Mesenchymal stem cell (in vitro differentiated cells and primary cell): ENCODE data around the gene SMIM22.
A peak's percentile ranks its signal among the peaks of the same experiment; 100 is the strongest.

Source experiments
- DNase-seq: peaks from one replicate; pipeline ENCODE4 v3.0.0-alpha.2; 2013
- H2AFZ ChIP-seq: one replicate; pipeline ENCODE4 v1.6.1; 2013; ENCODE audit warnings: low read depth, mild to moderate bottlenecking, control low read depth, inconsistent platforms, low read length, moderate library complexity
- H2AK5ac ChIP-seq: 2 replicates; pipeline ENCODE4 v1.6.1; 2013; ENCODE audit warnings: low read length, moderate library complexity, mild to moderate bottlenecking, inconsistent platforms; ENCODE audit not compliant: severe bottlenecking
- H2BK120ac ChIP-seq: one replicate; pipeline ENCODE4 v1.6.1; 2013; ENCODE audit warnings: low read depth, mild to moderate bottlenecking, inconsistent platforms, low read length, moderate library complexity
- H2BK12ac ChIP-seq, 2 experiments: one replicate each; pipeline ENCODE4 v1.6.1; 2013; ENCODE audit warnings: inconsistent platforms in 2 of 2, low read length in 2 of 2, mild to moderate bottlenecking in 2 of 2, moderate library complexity in 2 of 2, control low read depth in 1 of 2
- H2BK15ac ChIP-seq: one replicate; pipeline ENCODE4 v1.6.1; 2013; ENCODE audit warnings: mild to moderate bottlenecking, low read depth, inconsistent platforms; ENCODE audit not compliant: poor library complexity, severe bottlenecking
- H2BK5ac ChIP-seq: 2 replicates; pipeline ENCODE4 v1.6.1; 2013; ENCODE audit warnings: low read depth, mild to moderate bottlenecking, low read length, control low read depth, inconsistent platforms; ENCODE audit not compliant: poor library complexity, severe bottlenecking
- H3K14ac ChIP-seq, 2 experiments: one replicate each; pipeline ENCODE4 v1.6.1; 2013; ENCODE audit warnings: inconsistent platforms in 2 of 2, low read length in 2 of 2, control low read depth in 1 of 2, mild to moderate bottlenecking in 1 of 2, moderate library complexity in 1 of 2
- H3K18ac ChIP-seq, 2 experiments: one replicate each; pipeline ENCODE4 v1.6.1; 2013; ENCODE audit warnings: inconsistent platforms in 2 of 2, low read length in 2 of 2, control low read depth in 1 of 2, low read depth in 1 of 2, mild to moderate bottlenecking in 1 of 2
- H3K23ac ChIP-seq, 2 experiments: one replicate each; pipeline ENCODE4 v1.6.1; 2013; ENCODE audit warnings: inconsistent platforms in 2 of 2, low read length in 2 of 2, mild to moderate bottlenecking in 2 of 2, moderate library complexity in 2 of 2, control low read depth in 1 of 2
- H3K27ac ChIP-seq: 2 replicates; pipeline ENCODE4 v1.5.1; 2013; ENCODE audit warnings: mild to moderate bottlenecking, moderate library complexity, low read length, control low read depth, inconsistent platforms; ENCODE audit not compliant: poor library complexity, severe bottlenecking
- H3K27me3 ChIP-seq, 2 experiments: 2 replicates each; pipeline versions ENCODE4 v1.6.1 to v1.7.0; 2013; ENCODE audit warnings: low read length in 2 of 2, mild to moderate bottlenecking in 2 of 2, moderate library complexity in 2 of 2, control low read depth in 1 of 2, inconsistent platforms in 1 of 2; ENCODE audit not compliant: control insufficient read depth in 1 of 2, insufficient read depth in 1 of 2
- H3K36me3 ChIP-seq, 2 experiments: 2 replicates each; pipeline versions ENCODE4 v1.6.1 to v1.7.0; 2013; ENCODE audit warnings: low read length in 2 of 2, control low read depth in 1 of 2, inconsistent platforms in 1 of 2, low read depth in 1 of 2, mild to moderate bottlenecking in 1 of 2; ENCODE audit not compliant: insufficient read depth in 2 of 2, control insufficient read depth in 1 of 2
- H3K4ac ChIP-seq, 2 experiments: one replicate each; pipeline ENCODE4 v1.6.1; 2013; ENCODE audit warnings: inconsistent platforms in 2 of 2, low read length in 2 of 2, mild to moderate bottlenecking in 2 of 2, moderate library complexity in 2 of 2, control low read depth in 1 of 2, low read depth in 1 of 2
- H3K4me1 ChIP-seq: 2 replicates; pipeline ENCODE4 v1.6.1; 2013; ENCODE audit warnings: low read depth, low read length, control low read depth; ENCODE audit not compliant: control insufficient read depth, insufficient read depth
- H3K4me2 ChIP-seq: 2 replicates; pipeline ENCODE4 v1.6.1; 2013; ENCODE audit warnings: low read length, mild to moderate bottlenecking, inconsistent platforms; ENCODE audit not compliant: poor library complexity, severe bottlenecking
- H3K4me3 ChIP-seq, 2 experiments: 2 replicates each; pipeline versions ENCODE4 v1.5.1 to v1.7.0; 2013; ENCODE audit warnings: low read length in 2 of 2, mild to moderate bottlenecking in 2 of 2, control low read depth in 1 of 2, low read depth in 1 of 2; ENCODE audit not compliant: insufficient read depth in 1 of 2
- H3K79me1 ChIP-seq: replicated peaks from 2 replicates; pipeline ENCODE4 v1.6.1; 2013; ENCODE audit warnings: mild to moderate bottlenecking, control low read depth, low read length, inconsistent platforms; ENCODE audit not compliant: poor library complexity, severe bottlenecking
- H3K9ac ChIP-seq: 2 replicates; pipeline ENCODE4 v1.7.0; 2013; ENCODE audit warnings: mild to moderate bottlenecking, low read length, moderate library complexity
- H3K9me3 ChIP-seq: 2 replicates; pipeline ENCODE4 v1.7.0; 2013; ENCODE audit warnings: mild to moderate bottlenecking, low read length; ENCODE audit not compliant: control insufficient read depth
- H4K8ac ChIP-seq: one replicate; pipeline ENCODE4 v1.6.1; 2013; ENCODE audit warnings: inconsistent platforms, mild to moderate bottlenecking, low read length, moderate library complexity
- H4K91ac ChIP-seq: one replicate; pipeline ENCODE4 v1.6.1; 2013; ENCODE audit warnings: mild to moderate bottlenecking, low read length, inconsistent platforms
- WGBS: methylation state at CpG from one replicate; pipeline ENCODE4 v1.1.7; 2013; ENCODE audit warnings: mixed read lengths; 5-methylcytosine and 5-hydroxymethylcytosine counted together

SMIM22 gene

DNA sequence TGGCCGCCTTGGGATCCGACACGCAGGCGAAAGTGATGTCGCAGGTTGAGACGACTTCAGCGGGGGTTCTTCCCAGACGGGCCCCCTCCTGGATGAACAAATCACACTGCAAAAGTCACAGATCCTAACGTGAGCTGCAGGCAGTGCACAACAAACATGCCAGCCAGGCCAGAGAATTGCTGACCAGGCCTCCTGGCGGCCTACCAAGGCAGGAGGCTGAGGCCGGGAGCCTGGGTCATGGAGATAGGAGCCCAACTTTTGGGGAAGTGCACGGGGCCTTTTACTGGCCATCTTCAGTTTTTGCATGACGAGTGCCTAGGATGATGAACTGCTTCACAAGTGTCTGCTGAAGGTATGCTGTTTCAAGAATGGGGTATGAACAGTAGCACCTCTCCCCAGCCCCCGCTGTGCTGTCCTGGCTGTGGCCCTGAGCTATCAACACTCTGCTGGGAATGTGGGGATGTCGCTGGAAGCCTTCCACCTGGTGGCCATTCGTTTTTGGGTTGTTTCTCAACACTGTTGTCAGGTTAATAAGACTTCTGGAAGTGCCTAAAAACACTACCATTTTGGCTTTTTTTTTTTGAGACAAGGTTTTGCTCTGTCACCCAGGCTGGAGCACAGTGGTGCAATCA, 19.5 kb downstream of the SMIM22 start:
- no peak overlapping the region for H3K9ac ChIP-seq
- DNase-seq: no peak
- no peak overlapping the region for H3K4me2 ChIP-seq
- no peak overlapping the region for H4K8ac ChIP-seq
- no peak overlapping the region for H2BK5ac ChIP-seq
- H2AFZ ChIP-seq: no peak overlapping the region
- no peak overlapping the region for H3K4me3 ChIP-seq
- no peaks in the 10 kb centered on the region for H3K9me3 ChIP-seq
- 95% methylated on average over 16 of the region's 16 CpGs for WGBS
- H3K4me1 ChIP-seq: no peaks in the 10 kb centered on the region
- peaks cover 24% of the 10 kb centered on the region for H3K79me1 ChIP-seq
- H3K18ac ChIP-seq: no peak overlapping the region
- no peaks in the 10 kb centered on the region for H3K27me3 ChIP-seq
- no peak overlapping the region for H2BK120ac ChIP-seq
- no peak overlapping the region for H3K14ac ChIP-seq
- peaks cover 72 to 84% of the 10 kb centered on the region in 2 experiments for H3K36me3 ChIP-seq
- no peak overlapping the region for H3K27ac ChIP-seq
- no peak overlapping the region for H3K23ac ChIP-seq
- no peak overlapping the region for H2BK12ac ChIP-seq
- no peak overlapping the region for H3K4ac ChIP-seq
- H4K91ac ChIP-seq: no peak overlapping the region
- H2AK5ac ChIP-seq: no peak overlapping the region
- H2BK15ac ChIP-seq: no peak overlapping the region

DNA sequence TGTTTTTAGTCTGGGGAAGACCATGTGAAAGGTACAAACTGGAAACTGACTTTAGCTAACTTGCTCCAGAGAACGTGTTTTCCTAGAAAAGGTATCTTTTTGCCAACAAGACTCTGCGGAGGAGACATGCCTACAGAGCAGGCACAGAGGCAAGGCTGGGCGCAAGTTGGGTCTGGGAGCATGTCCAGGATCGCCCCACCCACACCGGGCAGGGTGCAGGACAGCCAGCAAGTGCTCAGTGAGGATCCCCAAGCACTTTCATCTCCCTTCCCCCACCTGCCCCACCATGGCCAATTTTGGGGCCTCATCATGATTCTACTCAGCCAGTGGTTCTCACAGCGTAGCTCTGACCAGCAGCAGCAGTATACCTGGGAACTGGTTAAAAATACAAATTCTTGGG, 25.5 kb downstream of the SMIM22 start:
- WGBS: 98% methylated on average over 6 of the region's 6 CpGs
- H2AK5ac ChIP-seq: no peak overlapping the region
- H2BK120ac ChIP-seq: no peak overlapping the region

DNA sequence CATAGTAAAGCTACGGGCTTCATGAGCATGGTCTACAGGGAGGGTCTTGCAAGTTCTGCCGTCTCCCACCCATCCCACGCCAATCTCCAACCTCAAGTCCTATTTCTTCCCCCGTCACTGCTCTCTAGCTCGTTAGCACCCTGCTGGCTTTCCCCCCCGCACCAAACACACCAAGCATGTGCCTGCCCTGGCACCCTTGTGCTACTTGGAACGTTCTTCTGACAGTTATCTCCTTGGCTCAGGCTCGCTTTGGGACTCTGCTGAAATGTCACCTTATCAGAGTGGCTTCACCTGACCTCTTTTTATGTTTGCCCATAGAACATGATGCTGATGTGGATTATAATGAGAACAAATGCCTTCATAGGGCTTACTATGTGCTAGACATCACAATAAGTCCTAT, 30.0 kb downstream of the SMIM22 start:
- Histone ChIP-seq H3K36me3 (peaks cover 77 to 90% of the 10 kb centered on the region in 2 experiments), H3K4ac (no peak overlapping the region), H2AFZ (no peak overlapping the region), H3K14ac (no peak overlapping the region), H4K8ac (no peak overlapping the region), H2BK12ac (no peak overlapping the region), H4K91ac (no peak overlapping the region), H2BK5ac (no peak overlapping the region), H3K27ac (no peak overlapping the region), H2BK120ac (no peak overlapping the region), H3K4me2 (no peak overlapping the region), H2BK15ac (no peak overlapping the region), H3K27me3 (no peaks in the 10 kb centered on the region), H3K9me3 (no peaks in the 10 kb centered on the region), H3K23ac (no peak overlapping the region), H3K9ac (no peak overlapping the region), H3K18ac (no peak overlapping the region), H3K4me3 (no peak overlapping the region), H3K4me1 (no peaks in the 10 kb centered on the region), H3K79me1 (peaks cover 47% of the 10 kb centered on the region), H2AK5ac (no peak overlapping the region)
- WGBS: 93% methylated on average over 8 of the region's 8 CpGs
- DNase-seq: no peak

More for the DNA sequence above, 25.5 kb downstream of the SMIM22 start:
- DNase-seq: no peak
- Histone ChIP-seq H4K91ac (peak overlapping the region; percentile 35), H3K4me2 (no peak overlapping the region), H3K27me3 (no peaks in the 10 kb centered on the region), H3K79me1 (peaks cover 28% of the 10 kb centered on the region), H4K8ac (no peak overlapping the region), H2BK5ac (no peak overlapping the region), H3K9me3 (no peaks in the 10 kb centered on the region), H2AFZ (no peak overlapping the region), H3K36me3 (peaks cover 68 to 91% of the 10 kb centered on the region in 2 experiments), H2BK12ac (no peak overlapping the region), H3K18ac (no peak overlapping the region), H3K4me3 (no peak overlapping the region), H3K23ac (no peak overlapping the region), H3K4ac (no peak overlapping the region), H2BK15ac (no peak overlapping the region), H3K27ac (no peak overlapping the region), H3K4me1 (no peaks in the 10 kb centered on the region), H3K9ac (no peak overlapping the region), H3K14ac (no peak overlapping the region)

DNA sequence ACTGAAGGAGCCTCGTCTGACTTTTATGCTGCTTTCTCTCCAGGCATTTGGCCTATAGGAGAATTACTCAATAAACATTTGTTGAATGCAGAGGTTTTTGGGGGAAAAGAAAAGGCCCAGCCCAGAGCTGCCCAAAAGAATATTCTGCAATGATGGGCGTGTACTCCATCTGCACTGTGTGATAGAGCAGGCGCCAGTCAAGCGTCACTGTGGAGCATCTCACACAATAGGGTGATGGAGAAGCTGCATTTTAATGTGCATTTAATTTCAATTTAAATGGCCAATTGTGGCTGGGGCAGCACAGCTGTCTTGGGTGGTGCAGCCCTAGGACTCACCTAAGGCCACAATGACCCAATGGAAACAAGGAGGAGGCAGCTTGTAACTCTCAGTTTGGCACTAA, 31.4 kb downstream of the SMIM22 start:
- Histone ChIP-seq H3K79me1 (peaks cover 56% of the 10 kb centered on the region), H4K8ac (no peak overlapping the region)
- WGBS: over 99% methylated on average over 4 of the region's 4 CpGs

More for the DNA sequence above, 31.4 kb downstream of the SMIM22 start:
- no peak overlapping the region for H2AK5ac ChIP-seq
- H2BK5ac ChIP-seq: no peak overlapping the region
- no peak for DNase-seq
- peaks cover 80 to 90% of the 10 kb centered on the region in 2 experiments for H3K36me3 ChIP-seq
- no peak overlapping the region for H2BK12ac ChIP-seq
- H3K9ac ChIP-seq: no peak overlapping the region
- H3K18ac ChIP-seq: no peak overlapping the region
- H3K27me3 ChIP-seq: no peaks in the 10 kb centered on the region
- H4K91ac ChIP-seq: no peak overlapping the region
- H3K4me3 ChIP-seq: no peak overlapping the region
- no peak overlapping the region for H3K23ac ChIP-seq
- no peaks in the 10 kb centered on the region for H3K4me1 ChIP-seq
- no peak overlapping the region for H3K14ac ChIP-seq
- H3K4ac ChIP-seq: no peak overlapping the region
- H2BK15ac ChIP-seq: no peak overlapping the region
- H2BK120ac ChIP-seq: no peak overlapping the region
- no peak overlapping the region for H2AFZ ChIP-seq
- H3K9me3 ChIP-seq: no peaks in the 10 kb centered on the region
- no peak overlapping the region for H3K4me2 ChIP-seq
- H3K27ac ChIP-seq: no peak overlapping the region
